ENCODE measurements around the gene ICAM1. TPM values are rescaled to one million over a fixed set of nuclear protein-coding genes. Genes with fewer than 3 reads are reported as not detected.

Gene ICAM1
- total RNA-seq, 3 donors from 2014 or later: 20.6 to 52.2 (median 20.8) TPM

DNA sequence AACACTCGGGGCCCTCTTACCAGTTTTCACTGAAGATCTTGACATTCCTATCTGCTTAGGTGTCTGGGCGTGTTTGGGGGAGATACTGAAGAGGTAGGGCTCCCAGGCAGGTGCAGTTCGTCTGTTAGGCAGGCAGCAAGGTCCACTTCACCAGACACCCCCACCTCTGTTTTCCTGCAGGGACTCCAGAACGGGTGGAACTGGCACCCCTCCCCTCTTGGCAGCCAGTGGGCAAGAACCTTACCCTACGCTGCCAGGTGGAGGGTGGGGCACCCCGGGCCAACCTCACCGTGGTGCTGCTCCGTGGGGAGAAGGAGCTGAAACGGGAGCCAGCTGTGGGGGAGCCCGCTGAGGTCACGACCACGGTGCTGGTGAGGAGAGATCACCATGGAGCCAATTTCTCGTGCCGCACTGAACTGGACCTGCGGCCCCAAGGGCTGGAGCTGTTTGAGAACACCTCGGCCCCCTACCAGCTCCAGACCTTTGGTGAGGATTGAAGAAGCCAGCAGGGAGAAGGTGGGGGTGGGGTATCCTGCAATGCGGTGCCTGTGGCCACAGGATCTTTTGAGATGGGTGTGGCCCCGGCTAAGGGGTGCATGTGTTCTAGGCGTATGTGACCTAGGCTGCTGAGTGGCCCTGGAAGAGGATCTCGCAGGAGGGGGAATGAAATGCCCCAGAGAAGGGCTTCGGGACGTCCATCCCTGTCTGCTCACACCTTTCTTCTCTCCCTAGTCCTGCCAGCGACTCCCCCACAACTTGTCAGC is 12.6 kb downstream of the ICAM1 start:
- TF ChIP-seq, protein P1, sequence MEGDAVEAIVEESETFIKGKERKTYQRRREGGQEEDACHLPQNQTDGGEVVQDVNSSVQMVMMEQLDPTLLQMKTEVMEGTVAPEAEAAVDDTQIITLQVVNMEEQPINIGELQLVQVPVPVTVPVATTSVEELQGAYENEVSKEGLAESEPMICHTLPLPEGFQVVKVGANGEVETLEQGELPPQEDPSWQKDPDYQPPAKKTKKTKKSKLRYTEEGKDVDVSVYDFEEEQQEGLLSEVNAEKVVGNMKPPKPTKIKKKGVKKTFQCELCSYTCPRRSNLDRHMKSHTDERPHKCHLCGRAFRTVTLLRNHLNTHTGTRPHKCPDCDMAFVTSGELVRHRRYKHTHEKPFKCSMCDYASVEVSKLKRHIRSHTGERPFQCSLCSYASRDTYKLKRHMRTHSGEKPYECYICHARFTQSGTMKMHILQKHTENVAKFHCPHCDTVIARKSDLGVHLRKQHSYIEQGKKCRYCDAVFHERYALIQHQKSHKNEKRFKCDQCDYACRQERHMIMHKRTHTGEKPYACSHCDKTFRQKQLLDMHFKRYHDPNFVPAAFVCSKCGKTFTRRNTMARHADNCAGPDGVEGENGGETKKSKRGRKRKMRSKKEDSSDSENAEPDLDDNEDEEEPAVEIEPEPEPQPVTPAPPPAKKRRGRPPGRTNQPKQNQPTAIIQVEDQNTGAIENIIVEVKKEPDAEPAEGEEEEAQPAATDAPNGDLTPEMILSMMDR (IDR thresholded peaks at IDR 0.05): no peak
- no peak for TF ChIP-seq POLR2AphosphoS5 (IDR thresholded peaks at IDR 0.05)
- no peak for TF ChIP-seq POLR2A (IDR thresholded peaks at IDR 0.05)
- no peak for DNase-seq (ENCODE audit: low spot score in 2 of 2)
- no peak overlapping the region for H3K4me3 ChIP-seq
- H3K27ac ChIP-seq: no peak overlapping the region
- no peaks in the 10 kb centered on the region for H3K4me1 ChIP-seq
- peaks cover 0 to 4% of the 10 kb centered on the region in 2 donors for H3K27me3 ChIP-seq
- no peaks in the 10 kb centered on the region for H3K36me3 ChIP-seq
- intact Hi-C loops (cut with DNase I; ENCODE audit: low total_unique reads): no loop called here
- no peaks in the 10 kb centered on the region for H3K9me3 ChIP-seq

DNA sequence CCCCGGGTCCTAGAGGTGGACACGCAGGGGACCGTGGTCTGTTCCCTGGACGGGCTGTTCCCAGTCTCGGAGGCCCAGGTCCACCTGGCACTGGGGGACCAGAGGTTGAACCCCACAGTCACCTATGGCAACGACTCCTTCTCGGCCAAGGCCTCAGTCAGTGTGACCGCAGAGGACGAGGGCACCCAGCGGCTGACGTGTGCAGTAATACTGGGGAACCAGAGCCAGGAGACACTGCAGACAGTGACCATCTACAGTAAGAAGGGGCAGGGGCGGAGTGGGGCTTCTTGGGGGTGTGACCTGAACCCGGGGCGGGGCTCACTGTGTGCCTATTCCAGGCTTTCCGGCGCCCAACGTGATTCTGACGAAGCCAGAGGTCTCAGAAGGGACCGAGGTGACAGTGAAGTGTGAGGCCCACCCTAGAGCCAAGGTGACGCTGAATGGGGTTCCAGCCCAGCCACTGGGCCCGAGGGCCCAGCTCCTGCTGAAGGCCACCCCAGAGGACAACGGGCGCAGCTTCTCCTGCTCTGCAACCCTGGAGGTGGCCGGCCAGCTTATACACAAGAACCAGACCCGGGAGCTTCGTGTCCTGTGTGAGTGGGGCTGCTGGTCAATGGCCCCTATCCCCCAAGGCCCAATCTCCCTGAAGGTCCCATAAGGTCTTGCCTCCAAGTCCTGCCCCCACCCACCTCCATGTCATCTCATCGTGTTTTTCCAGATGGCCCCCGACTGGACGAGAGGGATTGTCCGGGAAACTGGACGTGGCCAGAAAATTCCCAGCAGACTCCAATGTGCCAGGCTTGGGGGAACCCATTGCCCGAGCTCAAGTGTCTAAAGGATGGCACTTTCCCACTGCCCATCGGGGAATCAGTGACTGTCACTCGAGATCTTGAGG is 13.4 kb downstream of the ICAM1 start:
- H3K4me3 ChIP-seq: no peak overlapping the region
- H3K36me3 ChIP-seq: no peaks in the 10 kb centered on the region
- H3K27me3 ChIP-seq: peaks cover 3 to 12% of the 10 kb centered on the region in 2 donors
- TF ChIP-seq POLR2A (IDR thresholded peaks at IDR 0.05): no peak
- TF ChIP-seq, protein P1 (IDR thresholded peaks at IDR 0.05): no peak
- TF ChIP-seq POLR2AphosphoS5 (IDR thresholded peaks at IDR 0.05): no peak
- H3K9me3 ChIP-seq: no peaks in the 10 kb centered on the region
- H3K4me1 ChIP-seq: peaks cover 3 to 4% of the 10 kb centered on the region in 2 donors
- intact Hi-C loops (cut with DNase I; ENCODE audit: low total_unique reads): no loop called here
- no peak for DNase-seq (ENCODE audit: low spot score in 2 of 2)
- no peak overlapping the region for H3K27ac ChIP-seq

DNA sequence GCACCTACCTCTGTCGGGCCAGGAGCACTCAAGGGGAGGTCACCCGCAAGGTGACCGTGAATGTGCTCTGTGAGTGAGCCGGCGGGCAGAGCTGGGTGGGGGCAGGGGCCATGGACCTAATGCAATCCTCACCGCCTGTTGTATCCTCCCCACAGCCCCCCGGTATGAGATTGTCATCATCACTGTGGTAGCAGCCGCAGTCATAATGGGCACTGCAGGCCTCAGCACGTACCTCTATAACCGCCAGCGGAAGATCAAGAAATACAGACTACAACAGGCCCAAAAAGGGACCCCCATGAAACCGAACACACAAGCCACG is 14.0 kb downstream of the ICAM1 start:
- no peak for DNase-seq (ENCODE audit: low spot score in 2 of 2)
- no peaks in the 10 kb centered on the region for H3K36me3 ChIP-seq
- intact Hi-C loops (cut with DNase I; ENCODE audit: low total_unique reads): no loop called here

DNA sequence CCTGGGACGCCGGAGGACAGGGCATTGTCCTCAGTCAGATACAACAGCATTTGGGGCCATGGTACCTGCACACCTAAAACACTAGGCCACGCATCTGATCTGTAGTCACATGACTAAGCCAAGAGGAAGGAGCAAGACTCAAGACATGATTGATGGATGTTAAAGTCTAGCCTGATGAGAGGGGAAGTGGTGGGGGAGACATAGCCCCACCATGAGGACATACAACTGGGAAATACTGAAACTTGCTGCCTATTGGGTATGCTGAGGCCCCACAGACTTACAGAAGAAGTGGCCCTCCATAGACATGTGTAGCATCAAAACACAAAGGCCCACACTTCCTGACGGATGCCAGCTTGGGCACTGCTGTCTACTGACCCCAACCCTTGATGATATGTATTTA is 14.5 kb downstream of the ICAM1 start:
- Histone ChIP-seq H3K9me3 (no peaks in the 10 kb centered on the region), H3K27me3 (peaks cover 4 to 23% of the 10 kb centered on the region in 2 donors), H3K4me3 (no peak overlapping the region), H3K27ac (peak overlapping the region in 1 of 2 donors; percentile 26), H3K4me1 (peaks cover 10 to 12% of the 10 kb centered on the region in 2 donors), H3K36me3 (no peaks in the 10 kb centered on the region)
- intact Hi-C loops (cut with DNase I; ENCODE audit: low total_unique reads): no loop called here
- no peak for TF ChIP-seq POLR2A (IDR thresholded peaks at IDR 0.05)
- TF ChIP-seq POLR2AphosphoS5 (IDR thresholded peaks at IDR 0.05): no peak
- TF ChIP-seq, protein P1 (IDR thresholded peaks at IDR 0.05): no peak
- DNase-seq (ENCODE audit: low spot score in 2 of 2): no peak

More for the DNA sequence above, 14.0 kb downstream of the ICAM1 start:
- H3K9me3 ChIP-seq: no peaks in the 10 kb centered on the region
- no peak overlapping the region for H3K27ac ChIP-seq
- peaks cover 7 to 9% of the 10 kb centered on the region in 2 donors for H3K4me1 ChIP-seq
- H3K4me3 ChIP-seq: no peak overlapping the region
- TF ChIP-seq POLR2A (IDR thresholded peaks at IDR 0.05) (no peak), POLR2AphosphoS5 (IDR thresholded peaks at IDR 0.05) (no peak)
- TF ChIP-seq, protein P1 (IDR thresholded peaks at IDR 0.05): no peak
- H3K27me3 ChIP-seq: peaks cover 3 to 18% of the 10 kb centered on the region in 2 donors
